SIG-M5 treated with dmso at 0.1 percent for 504 hours (cell line): ENCODE measurements around the gene EMILIN2.
"Not testable (repeated sequence)": the region's sequence is repeated elsewhere in the genome, so short reads cannot be mapped to it uniquely, and the experiment has no call there.

ENCODE experiments used
- DNase-seq: peaks from one replicate; lab custom pipeline; 2025; ENCODE audit not compliant: unreplicated experiment; lab: John Stamatoyannopoulos, UW

EMILIN2 gene

GRCh38 chr18:2913398-2914005 lies 66.7 kb downstream of the EMILIN2 start:
- DNase-seq: no peak

DNA sequence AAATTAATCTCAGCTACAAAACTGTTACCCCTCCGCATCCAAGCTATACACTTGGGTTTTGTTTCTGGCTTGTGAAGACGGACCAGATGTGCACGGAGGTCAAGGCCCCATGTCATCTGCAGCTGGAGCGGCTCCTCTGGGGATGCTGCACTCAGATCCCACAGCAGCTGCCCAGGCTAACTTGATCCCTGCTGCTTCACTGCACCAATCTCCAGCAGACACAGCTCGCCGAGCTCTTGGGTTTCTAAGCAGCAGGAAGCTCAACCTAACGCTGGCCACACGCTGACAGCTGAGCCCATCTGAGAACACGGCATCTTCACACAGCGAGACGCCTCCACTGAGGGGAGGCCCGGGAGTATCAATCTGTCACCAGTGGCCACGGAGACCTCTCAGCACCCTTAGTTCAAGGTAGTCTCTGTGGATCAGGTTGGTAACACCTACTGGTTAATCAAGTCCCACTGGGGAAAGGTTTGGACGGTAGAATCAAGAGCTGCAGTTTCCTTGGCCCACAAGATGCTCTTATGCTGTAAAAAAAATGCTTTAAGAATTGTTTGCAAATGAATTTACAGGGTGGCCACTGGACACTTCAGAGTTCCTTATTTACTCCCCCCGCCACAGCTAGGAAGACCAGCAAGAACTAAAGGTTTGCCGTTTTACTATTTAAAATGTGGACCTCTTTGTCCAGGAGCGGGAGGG lies 67.5 kb downstream of the EMILIN2 start:
- no peak for DNase-seq

DNA sequence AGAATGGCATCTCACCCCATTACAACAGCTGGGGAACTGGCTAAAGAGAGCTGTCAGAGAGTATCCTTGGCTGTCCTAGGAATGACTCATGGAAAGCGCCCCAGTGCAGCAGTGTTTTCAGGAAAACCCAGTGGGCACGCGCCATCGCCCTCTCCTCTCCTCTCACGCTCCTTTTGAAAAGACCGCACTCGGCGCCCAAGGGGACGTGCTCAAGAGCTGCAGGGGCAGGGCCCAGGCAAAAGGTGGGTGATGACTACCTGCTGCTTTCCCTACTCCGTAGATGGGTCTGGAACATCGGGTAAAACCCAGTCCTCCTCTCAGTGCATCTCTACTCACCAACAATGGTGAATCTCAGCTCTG lies 68.1 kb downstream of the EMILIN2 start:
- no peak for DNase-seq

DNA sequence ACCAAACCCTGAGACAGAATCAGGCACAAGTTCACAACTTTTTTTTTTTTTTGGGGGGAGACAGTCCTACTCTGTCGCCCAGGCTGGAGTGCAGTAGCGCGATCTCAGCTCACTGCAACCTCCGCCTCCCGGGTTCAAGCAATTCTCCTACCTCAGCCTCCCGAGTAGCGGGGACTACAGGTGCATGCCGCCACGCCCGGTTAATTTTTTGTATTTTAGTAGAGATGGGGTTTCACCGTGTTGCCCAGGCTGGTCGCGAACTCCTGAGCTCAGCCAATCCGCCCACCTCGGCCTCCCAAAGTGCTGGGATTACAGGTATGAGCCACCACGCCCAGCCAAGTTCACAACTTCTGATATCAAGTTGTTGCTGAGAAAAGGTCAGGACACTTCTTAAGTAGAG lies 68.7 kb downstream of the EMILIN2 start:
- not testable (repeated sequence) for DNase-seq

- DNase-seq: no peak
These were observed 69.4 kb downstream of the EMILIN2 start for GRCh38 chr18:2916184-2916583.

DNA sequence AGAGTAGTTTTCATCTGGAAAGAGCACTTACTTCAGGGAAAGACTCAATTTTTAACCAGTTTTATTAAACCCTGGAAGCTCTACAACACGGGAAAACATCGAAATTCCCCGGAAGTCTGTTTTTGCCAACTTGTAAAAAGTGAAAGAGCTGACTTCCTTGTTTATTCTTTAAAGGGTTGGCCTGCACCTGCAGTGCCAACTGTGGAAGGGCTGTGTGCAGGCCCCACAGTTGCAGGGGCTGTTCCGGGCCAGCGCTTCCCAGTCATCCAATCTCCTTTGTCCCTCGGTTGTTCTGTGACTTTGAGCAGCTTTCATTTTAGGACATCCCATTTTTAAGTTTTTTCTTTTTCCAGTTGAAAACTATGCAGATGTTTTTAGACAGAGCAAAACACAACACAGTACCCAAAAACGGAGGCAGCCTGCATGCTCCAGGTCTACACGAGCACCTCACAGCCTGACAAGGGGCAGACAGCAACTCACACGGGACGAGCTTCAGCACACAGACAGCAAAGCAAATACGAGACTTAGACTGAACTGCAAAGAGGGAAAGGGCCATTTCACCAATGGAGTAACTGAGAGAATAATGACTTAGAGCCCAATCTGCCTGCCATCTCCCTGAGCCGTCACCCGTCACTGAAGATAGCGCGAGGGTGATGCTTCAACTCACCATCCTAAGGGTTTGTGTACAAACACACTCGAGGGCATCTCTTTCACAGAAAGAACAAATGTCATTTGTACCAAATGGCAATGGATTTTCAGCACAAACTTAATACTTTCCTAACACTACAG lies 70.6 kb downstream of the EMILIN2 start:
- DNase-seq: no peak

GRCh38 chr18:2918761-2919550 lies 72.2 kb downstream of the EMILIN2 start:
- no peak for DNase-seq

DNA sequence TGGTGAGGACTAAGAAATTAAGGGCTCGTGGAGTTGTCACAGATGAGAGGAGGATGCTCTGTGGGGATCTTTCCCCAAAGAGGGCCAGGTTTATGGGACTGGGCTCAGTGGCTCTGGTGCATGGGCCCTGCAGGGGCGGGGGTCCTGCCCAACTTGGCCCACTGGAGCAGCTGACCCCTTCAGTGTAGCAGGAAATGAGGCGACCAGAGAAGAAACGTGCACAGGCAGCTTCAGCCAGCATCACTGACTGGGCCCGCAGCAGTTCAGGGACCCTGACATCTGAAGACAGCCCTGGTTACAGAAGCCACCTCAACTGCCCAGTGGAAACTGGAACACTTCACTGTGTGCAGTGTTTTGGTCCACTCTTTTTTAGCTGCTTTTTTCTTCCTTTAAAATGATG lies 72.8 kb downstream of the EMILIN2 start:
- no peak for DNase-seq

DNA sequence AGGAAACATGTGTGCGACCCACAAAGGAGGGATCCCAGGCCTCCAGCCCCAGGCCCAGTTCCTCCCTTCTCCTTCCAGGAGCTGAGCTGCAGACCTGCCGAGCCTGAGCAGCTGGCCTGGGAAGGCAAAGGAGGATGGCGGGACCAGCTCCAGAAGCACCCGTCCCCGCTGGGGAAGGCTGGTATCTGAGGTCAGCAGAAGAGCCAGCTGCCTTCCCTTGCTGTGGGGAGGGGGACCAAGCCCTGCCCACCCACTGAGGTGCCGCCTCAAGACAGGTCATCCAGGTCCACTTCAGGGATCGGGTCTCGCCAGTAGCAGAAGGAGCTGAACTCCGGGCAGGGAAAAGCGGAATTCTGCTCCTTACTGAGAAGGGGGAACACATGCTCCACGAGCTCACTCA lies 73.2 kb downstream of the EMILIN2 start:
- no peak for DNase-seq

- DNase-seq: no peak
These were observed 73.9 kb downstream of the EMILIN2 start for GRCh38 chr18:2920546-2921343.

- no peak for DNase-seq
These were observed 75.0 kb downstream of the EMILIN2 start for GRCh38 chr18:2921778-2922177.

DNA sequence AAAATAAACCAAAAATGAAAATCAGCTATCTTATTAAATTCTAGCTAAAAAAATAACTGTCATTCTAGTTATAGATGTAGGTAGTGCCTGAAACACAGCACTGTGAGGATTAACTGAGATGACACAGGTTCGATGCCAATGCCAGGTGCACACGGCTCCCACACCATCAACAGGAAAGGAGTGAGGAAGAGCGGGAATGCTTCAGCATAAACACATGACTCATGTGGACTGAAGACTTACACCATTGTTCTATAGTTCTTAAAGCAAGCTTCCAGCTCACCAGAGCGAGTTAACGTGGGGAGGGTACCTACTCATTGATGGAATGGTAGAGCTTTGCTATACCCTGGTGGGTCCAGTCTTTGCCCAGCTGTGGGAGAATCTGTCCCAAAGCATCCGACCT lies 76.7 kb downstream of the EMILIN2 start:
- DNase-seq: no peak

- DNase-seq: no peak
These were observed 78.1 kb downstream of the EMILIN2 start for GRCh38 chr18:2924920-2925319.

DNA sequence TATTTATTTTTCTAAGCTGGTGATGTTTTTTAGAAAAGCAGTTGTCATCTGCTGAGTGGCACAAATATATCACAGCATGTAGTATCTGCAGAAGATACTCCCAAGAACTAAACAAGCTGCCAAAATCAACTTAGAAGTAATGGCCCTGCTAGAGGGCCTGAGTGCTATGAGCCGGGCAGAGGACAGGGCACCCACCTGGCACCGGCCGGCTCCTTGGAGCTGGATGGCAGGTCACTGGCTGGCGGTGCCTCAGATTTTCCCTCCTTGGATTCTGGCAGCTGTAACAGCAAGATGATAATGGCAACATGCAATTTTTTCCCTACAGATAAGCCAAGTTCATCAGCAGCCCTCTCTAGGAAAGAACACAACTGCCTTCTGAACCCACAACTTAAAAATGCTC lies 79.7 kb downstream of the EMILIN2 start:
- DNase-seq: no peak

DNA sequence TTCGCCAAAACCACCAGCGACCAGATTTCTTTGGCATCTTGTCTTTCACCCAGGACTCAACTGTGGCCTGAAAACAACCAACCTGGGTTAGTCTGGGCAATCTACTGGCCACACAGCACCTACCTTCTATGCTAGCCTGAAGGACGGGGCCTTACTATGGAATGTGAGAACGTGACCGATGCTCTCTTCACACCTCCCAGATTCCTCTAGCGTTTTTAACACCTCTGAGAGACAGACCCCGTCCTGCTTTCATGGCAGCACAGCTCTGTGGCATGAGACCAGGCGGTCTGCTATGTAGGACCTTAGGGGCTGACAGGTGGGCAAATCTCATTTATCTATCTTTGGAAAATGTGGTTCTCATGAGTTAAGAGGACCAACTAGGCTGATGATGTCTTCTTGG lies 80.9 kb downstream of the EMILIN2 start:
- DNase-seq: no peak

GRCh38 chr18:2932247-2933181 lies 85.7 kb downstream of the EMILIN2 start:
- DNase-seq: peak; percentile 60

- no peak for DNase-seq
These were observed 87.2 kb downstream of the EMILIN2 start for GRCh38 chr18:2933995-2934394.

- DNase-seq: no peak
These were observed 88.8 kb downstream of the EMILIN2 start for GRCh38 chr18:2935438-2936192.

DNA sequence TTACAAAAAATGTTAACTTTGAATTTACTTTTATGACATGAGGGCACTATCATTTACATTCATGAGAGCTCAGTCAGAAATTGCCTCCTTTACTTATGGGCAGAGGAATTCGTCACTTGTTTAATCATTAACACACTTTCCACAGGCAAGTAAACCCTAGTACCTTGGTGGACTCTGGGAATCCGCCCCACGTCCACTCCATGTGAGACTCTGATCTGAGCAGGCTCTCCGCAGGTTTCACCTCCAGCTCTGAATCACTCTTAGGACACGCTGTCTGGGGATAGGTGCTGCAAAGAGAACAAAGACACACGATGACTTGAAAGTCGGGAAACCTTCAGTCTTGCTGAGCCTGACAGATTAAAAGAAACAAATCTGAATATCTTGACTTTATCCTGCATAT lies 92.5 kb downstream of the EMILIN2 start:
- DNase-seq: no peak
